Astrocyte (in vitro differentiated cells and primary cell): ENCODE data around the gene CPOX.

Experiments used
- CTCF ChIP-seq: IDR thresholded peaks from 2 replicates; pipeline ENCODE4 v1.5.1; 2011; ENCODE audit warnings: low read depth, mild to moderate bottlenecking, inconsistent platforms, low read length, moderate library complexity; ENCODE audit not compliant: insufficient read depth
- EZH2 ChIP-seq: IDR thresholded peaks from 2 replicates; pipeline ENCODE4 v1.6.1; 2012; ENCODE audit warnings: mild to moderate bottlenecking, low read length, inconsistent platforms; ENCODE audit not compliant: insufficient read depth

- TF ChIP-seq EZH2 (no peak), CTCF (no peak)
These were observed 19.3 kb downstream of the CPOX start for GRCh38 chr3:98574132-98574531.
